Heart left ventricle (tissue), 16 donors: Measurements from ENCODE around the gene KCNA2. TPM values are rescaled to one million over a fixed set of nuclear protein-coding genes. Genes with fewer than 3 reads are reported as not detected.

ENCODE experiments used
- ATAC-seq, 4 donors: fragments of 200-7000 bp; cut with Tn5 transposase; one replicate each; pipeline ENCODE4 v1.9.1; 2020 to 2022; ENCODE audit warnings: moderate library complexity in 4 of 4, mild to moderate bottlenecking in 3 of 4, moderate number of reproducible peaks in 1 of 4
- DNase-seq, 5 donors: peaks; one replicate each; pipeline ENCODE4 v3.0.0-alpha.2; 2020
- H3K27ac ChIP-seq, 12 donors: fragments of 200-600 bp; sonication (generic) in 4 of 12; one replicate each; pipeline versions ENCODE4 v1.5.0 to v1.8.0; 2016 to 2022; ENCODE audit warnings: mild to moderate bottlenecking in 2 of 12
- H3K27me3 ChIP-seq, 9 donors: fragments of 200-600 bp; sonication (generic) in 2 of 9; one replicate each; pipeline versions ENCODE4 v1.5.1 to v1.8.0; 2016 to 2022; ENCODE audit warnings: mild to moderate bottlenecking in 3 of 9
- H3K36me3 ChIP-seq, 9 donors: fragments of 200-600 bp; sonication (generic) in 2 of 9; one replicate each; pipeline versions ENCODE4 v1.5.0 to v1.8.0; 2018 to 2022; ENCODE audit warnings: mild to moderate bottlenecking in 2 of 9
- H3K4me1 ChIP-seq, 12 donors: fragments of 200-600 bp; sonication (generic) in 4 of 12; one replicate each; pipeline versions ENCODE4 v1.5.0 to v1.8.0; 2016 to 2022; ENCODE audit warnings: mild to moderate bottlenecking in 3 of 12
- H3K4me3 ChIP-seq, 12 donors: fragments of 200-600 bp; sonication (generic) in 4 of 12; one replicate each; pipeline versions ENCODE4 v1.5.0 to v1.8.0; 2017 to 2022; ENCODE audit warnings: mild to moderate bottlenecking in 9 of 12, moderate library complexity in 4 of 12
- H3K9me3 ChIP-seq, 12 donors: fragments of 200-600 bp; sonication (generic) in 4 of 12; one replicate each; pipeline versions ENCODE4 v1.5.0 to v1.8.0; 2016 to 2022; ENCODE audit warnings: mild to moderate bottlenecking in 1 of 12
- CTCF ChIP-seq, 12 donors: fragments of 200-600 bp; sonication (generic) in 4 of 12; IDR thresholded peaks; one replicate each; pipeline versions ENCODE4 v1.5.0 to v1.8.0; 2018 to 2022; ENCODE audit warnings: antibody characterized with exemption in 12 of 12, mild to moderate bottlenecking in 5 of 12
- POLR2A ChIP-seq, 2 donors: fragments of 450-650 bp; IDR thresholded peaks; one replicate each; pipeline ENCODE4 v1.6.1; 2017; ENCODE audit warnings: antibody characterized with exemption in 2 of 2, mild to moderate bottlenecking in 2 of 2, moderate library complexity in 2 of 2
- WGBS, 4 donors: extraction: QIAGEN DNeasy Blood & Tissue Kit in 2 of 4; methylation state at CpG; one replicate each; pipeline versions ENCODE4 v1.1.5 to v1.1.7; 2013 to 2018; 5-methylcytosine and 5-hydroxymethylcytosine counted together
- intact Hi-C, 10 donors: fragments of 100-400 bp; cut with DNase I; formaldehyde crosslinking; loops; one replicate each; pipeline versions ENCODE4 v1.11.1 to v1.14.2; 2022
- polyA plus RNA-seq, 2 donors: library from polyadenylated mRNA; stranded (reverse); fragments of 200-250 nt; gene quantifications; one replicate each; pipeline ENCODE4 v1.2.3, GENCODE V29; 2013
- total RNA-seq, 9 donors: library from RNA; depleted of rRNA in 2 of 9; stranded (reverse); fragments of >200 nt in 2 of 9; fragmentation: NEBNext Ultra II Directional in 3 of 9; extraction: Animal tissue kit (Norgen Biotek cat#: 25700) in 3 of 9; gene quantifications; one replicate each; pipeline versions ENCODE4 v1.1.0 to v1.2.4, GENCODE V29; 2016 to 2023
- donor health status: ischemic (EF 13 %, LVEDD 7.1; RV severe dilation, severe dysfunction).
- donor health status: healthy with polysubstance abuse.
- donor health status: DM: no; HTN: yes; CAD: no.
- donor health status: DM: no; HTN: no; CAD: no.
- donor health status: ischemic (EF 25% LVEDD 6.9; RV normal size, moderate dysfunction).
- donor health status: ischemic (EF 25% LVEDD 5.7; RV mildly dilated, moderate dysfunction).
- donor health status: healthy.
- donor health status: DM: yes; HTN: yes; CAD: no.
- donor health status: ischemic (EF 35%, LVEDD 5.7; RV mildly dilated, moderate dysfunction).
- donor health status: nonischemic (EF 11% LVEDD 7.7; RV severe dilation, severe dysfunction).
- donor health status: DM: yes; HTN: yes; CAD: no.
- donor health status: PGD.
- donor health status: ischemic (EF 29% LVEDD 5.4; RV normal size, mild dysfunction).
- donor health status: nonischemic (EF 23%, LVEDD 6.1; RV moderate dilation, normal function).

The KCNA2 gene
- total and polyA plus RNA-seq, 11 donors, result 0.08 to 1.6 (median 0.78) TPM

GRCh38 chr1:110630839-110631663 is 24.9 kb upstream of the KCNA2 start:
- H3K4me3 ChIP-seq, result no peak overlapping the region
- no peaks in the 10 kb centered on the region for H3K9me3 ChIP-seq
- peak; percentile 14 to 68 (median 51) for ATAC-seq
- intact Hi-C loops, result loop anchor here (1.0 to 5.0 kb wide), 7 partner anchors 134 to 152 kb away; no protein-coding TSS in a partner anchor
- H3K4me1 ChIP-seq, result peaks cover 0 to 68% (median 12%) of the 10 kb centered on the region in 12 donors
- TF ChIP-seq CTCF (IDR thresholded peaks at IDR 0.05) (peak; percentile 80 to 91 (median 84)), POLR2A (IDR thresholded peaks at IDR 0.05) (no peak)
- DNase-seq, result peak; percentile 74 to 88 (median 77)
- H3K36me3 ChIP-seq, result no peaks in the 10 kb centered on the region
- H3K27ac ChIP-seq, result peak overlapping the region in 1 of 12 donors; percentile 66
- peaks cover 0 to 8% (median 0%) of the 10 kb centered on the region in 9 donors for H3K27me3 ChIP-seq
- WGBS, 4 donors, result 36 to 44% (median 37%) methylated on average over 13 of the region's 13 CpGs

GRCh38 chr1:110628323-110629105 is 22.4 kb upstream of the KCNA2 start:
- peaks cover 0 to 8% (median 0%) of the 10 kb centered on the region in 9 donors for H3K27me3 ChIP-seq
- ATAC-seq (no peak), DNase-seq (no peak)
- TF ChIP-seq POLR2A (IDR thresholded peaks at IDR 0.05) (no peak), CTCF (IDR thresholded peaks at IDR 0.05) (no peak)
- H3K27ac ChIP-seq, result peak overlapping the region in 1 of 12 donors; percentile 54
- H3K4me3 ChIP-seq, result no peak overlapping the region
- intact Hi-C loops, result loop anchor here in 2 of 10 donors (5.0 kb wide), 2 partner anchors 49 to 154 kb away; no protein-coding TSS in a partner anchor
- H3K9me3 ChIP-seq, result peaks cover 0 to 1% (median 0%) of the 10 kb centered on the region in 12 donors
- H3K4me1 ChIP-seq, result peaks cover 0 to 43% (median 0%) of the 10 kb centered on the region in 12 donors
- WGBS, 4 donors, result 66 to 82% (median 72%) methylated on average over 5 to 6 of the region's 6 CpGs
- no peaks in the 10 kb centered on the region for H3K36me3 ChIP-seq

GRCh38 chr1:110627764-110628163 is 21.6 kb upstream of the KCNA2 start:
- ATAC-seq (no peak), DNase-seq (no peak)
- Histone ChIP-seq H3K36me3 (no peaks in the 10 kb centered on the region), H3K4me3 (no peak overlapping the region), H3K27me3 (peaks cover 0 to 8% (median 0%) of the 10 kb centered on the region in 9 donors), H3K9me3 (peaks cover 0 to 3% (median 0%) of the 10 kb centered on the region in 12 donors), H3K4me1 (peaks cover 0 to 35% (median 0%) of the 10 kb centered on the region in 12 donors), H3K27ac (peak overlapping the region in 1 of 12 donors; percentile 54)
- no peak for TF ChIP-seq CTCF (IDR thresholded peaks at IDR 0.05)
- TF ChIP-seq POLR2A (IDR thresholded peaks at IDR 0.05), result no peak
- 79 to 87% (median 84%) methylated on average over 2 of the region's 2 CpGs for WGBS, 4 donors
- intact Hi-C loops, result loop anchor here in 2 of 10 donors (5.0 kb wide), 2 partner anchors 50 to 155 kb away; no protein-coding TSS in a partner anchor
